K562 treated with DMSO at 1 percent for 12 hours (cell line): Measurements from ENCODE around the gene ARHGAP15. TPM values are rescaled to one million over a fixed set of nuclear protein-coding genes. Genes with fewer than 3 reads are reported as not detected.

ENCODE experiments used
- total RNA-seq: library from RNA; unstranded; fragments of 300-600 nt; gene quantifications from 2 replicates; pipeline ENCODE4 v1.2.3, GENCODE V29; 2022; ENCODE audit not compliant: insufficient read depth

The ARHGAP15 gene
- total RNA-seq = 10.3 and 16.6 TPM in 2 replicates

GRCh38 chr2:143128681-143129580, at the start of gene ARHGAP15:
Gene ARHGAP15 (plus strand): TSS chr2:143129419.

